GM12891 (cell line): Measurements from ENCODE around the gene BMPR2.
A peak's percentile ranks its signal among the peaks of the same experiment; 100 is the strongest.

Experiments
- DNase-seq: peaks from one replicate; pipeline ENCODE4 v3.0.0; 2011; ENCODE audit warnings: low spot score; ENCODE audit not compliant: insufficient read length
- FAIRE-seq: peaks from 2 replicates; lab custom pipeline; 2011; peaks lifted over from hg19 to GRCh38; lab: Jason Lieb, UNC
- PAX5 ChIP-seq: IDR thresholded peaks from 2 replicates; pipeline ENCODE4 v1.6.1; 2011; ENCODE audit warnings: low read length, moderate library complexity, mild to moderate bottlenecking; ENCODE audit not compliant: insufficient read depth, severe bottlenecking
- POLR2A ChIP-seq: IDR thresholded peaks from 2 replicates; pipeline ENCODE4 v1.6.1; 2011; ENCODE audit warnings: low read depth, low read length, control low read depth
- POLR2AphosphoS5 ChIP-seq: IDR thresholded peaks from 2 replicates; pipeline ENCODE4 v1.6.1; 2011; ENCODE audit warnings: low read depth, low read length, control low read depth
- POU2F2 ChIP-seq: IDR thresholded peaks from 2 replicates; pipeline ENCODE4 v1.6.1; 2011; ENCODE audit warnings: low read depth, mild to moderate bottlenecking, control low read depth, low read length, moderate library complexity
- SPI1 ChIP-seq: IDR thresholded peaks from 2 replicates; pipeline ENCODE4 v1.6.1; 2011; ENCODE audit warnings: low read depth, low read length, control low read depth
- TAF1 ChIP-seq: IDR thresholded peaks from 2 replicates; pipeline ENCODE4 v1.6.1; 2011; ENCODE audit warnings: low read depth, low read length, control low read depth

The BMPR2 gene

DNA sequence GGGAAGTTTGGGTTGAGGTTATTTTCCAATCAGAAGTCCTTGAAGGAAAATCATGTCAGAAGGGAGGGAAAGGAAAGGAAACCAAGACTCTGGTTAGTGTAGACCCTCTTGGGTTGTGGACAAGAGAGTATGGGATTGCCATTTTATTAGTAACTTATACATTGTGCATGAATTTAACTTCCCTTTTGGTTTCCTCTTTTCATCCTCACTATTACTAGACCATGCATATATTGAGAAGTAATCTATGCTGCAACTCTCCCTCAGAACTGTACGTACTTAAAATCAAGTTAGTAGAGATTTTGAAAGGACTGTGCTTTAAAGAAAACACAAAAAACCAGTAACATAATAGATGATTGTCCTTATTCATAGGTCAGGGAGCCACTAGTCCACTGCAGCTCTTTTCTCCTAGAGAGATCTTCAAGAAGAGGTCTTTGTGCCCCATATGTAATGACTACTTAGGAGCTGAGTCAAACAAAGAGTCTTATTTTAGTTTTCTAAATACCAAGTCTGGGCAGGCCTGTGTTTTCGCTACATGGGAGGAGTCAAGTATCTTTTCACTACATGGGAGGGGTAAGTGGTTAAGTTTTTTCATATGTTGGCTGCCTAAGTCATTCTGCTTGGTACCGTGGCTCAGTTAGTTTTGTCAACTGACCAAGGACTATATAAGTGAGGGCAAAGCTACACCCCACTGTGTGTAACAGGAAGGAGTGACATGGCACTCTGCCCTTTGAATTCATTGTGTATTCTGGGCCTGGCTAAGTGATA, 233.4 kb downstream of the BMPR2 start:
- TF ChIP-seq SPI1 (peak; percentile 79), POU2F2 (no peak), TAF1 (no peak), PAX5 (no peak), POLR2AphosphoS5 (no peak), POLR2A (no peak)
- FAIRE-seq, result peak; percentile 93
- DNase-seq, result no peak

DNA sequence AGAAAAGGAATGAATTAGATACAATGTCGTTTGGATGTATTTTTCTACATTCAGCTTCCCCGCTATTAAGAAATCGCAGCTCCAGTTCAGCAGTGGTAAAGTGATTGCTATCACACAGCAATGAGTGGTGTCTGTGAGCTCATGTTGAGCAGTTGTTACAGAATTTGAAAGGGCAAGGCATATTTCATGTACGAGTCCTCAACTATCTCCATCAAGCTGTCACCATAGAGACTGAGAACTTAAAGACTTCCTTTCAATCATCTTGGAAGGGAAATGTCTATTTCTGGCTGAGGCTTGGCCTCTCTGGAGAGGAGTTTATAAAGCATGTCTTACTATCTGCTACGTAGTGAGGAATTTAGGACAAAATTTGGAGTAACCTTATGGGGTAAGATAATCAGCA, 234.3 kb downstream of the BMPR2 start:
- TF ChIP-seq PAX5, result no peak
- no peak for TF ChIP-seq SPI1
- no peak for TF ChIP-seq POLR2A
- TF ChIP-seq POLR2AphosphoS5, result no peak
- no peak for TF ChIP-seq TAF1
- no peak for TF ChIP-seq POU2F2
- DNase-seq, result no peak
- no peak for FAIRE-seq

DNA sequence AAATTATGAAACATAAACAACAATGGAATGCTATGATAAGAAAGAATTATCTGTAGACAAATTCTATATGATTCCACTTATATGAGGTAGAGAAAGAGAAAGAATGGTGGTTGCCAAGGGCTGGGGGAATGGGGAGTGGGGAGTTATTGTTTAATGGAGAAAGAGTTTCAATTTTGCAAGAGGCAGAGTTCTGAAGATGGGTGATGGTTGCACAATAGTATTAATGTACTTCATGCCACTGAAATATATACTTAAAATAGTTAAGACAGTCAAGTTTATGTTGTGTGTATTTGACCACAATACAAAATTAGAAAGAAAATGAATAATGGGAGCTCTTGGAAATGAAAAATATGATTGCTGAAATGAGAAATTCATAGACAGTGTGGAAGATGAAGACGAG, 236.0 kb downstream of the BMPR2 start:
- no peak for TF ChIP-seq POLR2AphosphoS5
- FAIRE-seq, result no peak
- DNase-seq, result no peak

DNA sequence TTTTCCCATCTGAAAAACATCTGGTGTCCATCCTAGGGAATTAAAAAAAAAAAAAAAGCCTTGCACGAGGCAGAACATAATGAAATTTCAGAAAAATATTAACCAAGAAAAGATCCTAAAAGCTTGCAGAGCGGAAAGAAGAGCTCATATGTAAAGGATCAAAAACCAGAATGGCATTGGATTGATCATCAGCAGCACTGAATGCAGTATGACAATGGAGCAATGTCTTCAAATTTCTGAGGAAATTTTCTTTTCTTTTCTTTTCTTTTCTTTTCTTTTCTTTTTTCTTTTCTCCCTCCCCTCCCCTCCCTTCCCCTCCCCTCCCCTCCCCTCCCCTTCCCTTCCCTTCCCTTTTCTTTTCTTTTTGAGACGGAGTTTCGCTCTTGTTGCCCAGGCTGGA, 237.4 kb downstream of the BMPR2 start:
- TF ChIP-seq POU2F2 (no peak), PAX5 (no peak), SPI1 (no peak), POLR2AphosphoS5 (no peak), TAF1 (no peak), POLR2A (no peak)
- DNase-seq (no peak), FAIRE-seq (no peak)
